Activated CD4-positive, alpha-beta memory T cell treated with anti-CD3 and anti-CD28 coated beads, Interleukin-2, amount 10 ng/mL, durations not matched to agents 7 days and 5 days (primary cell): ENCODE measurements around the gene MAP7D3. TPM values are rescaled to one million over a fixed set of nuclear protein-coding genes. Genes with fewer than 3 reads are reported as not detected.
"Not testable (repeated sequence)": the region's sequence is repeated elsewhere in the genome, so short reads cannot be mapped to it uniquely, and the experiment has no call there.

Experiments
- CTCF ChIA-PET: fragments of 350-600 bp; sonication (Branson Sonifier 250); formaldehyde crosslinking; loops from one replicate; lab custom pipeline; 2021; ENCODE audit warnings: antibody characterized with exemption, inconsistent platforms; lab: Charles Lee
- POLR2A ChIA-PET: fragments of 350-600 bp; sonication (Branson Sonifier 250); formaldehyde crosslinking; loops from one replicate; lab custom pipeline; 2021; ENCODE audit warnings: antibody characterized with exemption; lab: Charles Lee
- DNase-seq: peaks from one replicate; pipeline ENCODE4 v3.0.0-alpha.2; 2020
- H3K27ac Mint-ChIP-seq: one replicate; pipeline ENCODE4 v1.8.0; 2021; ENCODE audit warnings: mild to moderate bottlenecking, mixed read lengths
- H3K27me3 Mint-ChIP-seq: one replicate; pipeline ENCODE4 v1.8.0; 2021; ENCODE audit warnings: mixed read lengths
- H3K36me3 Mint-ChIP-seq: one replicate; pipeline ENCODE4 v1.8.0; 2021; ENCODE audit warnings: low read depth, mixed read lengths
- H3K4me1 Mint-ChIP-seq: one replicate; pipeline ENCODE4 v1.8.0; 2021; ENCODE audit warnings: mixed read lengths
- H3K4me3 Mint-ChIP-seq: one replicate; pipeline ENCODE4 v1.8.0; 2021; ENCODE audit warnings: mild to moderate bottlenecking, mixed read lengths
- H3K9me3 Mint-ChIP-seq: one replicate; pipeline ENCODE4 v1.8.0; 2021; ENCODE audit warnings: mixed read lengths
- total RNA-seq, 2 experiments: library from RNA; stranded (reverse); gene quantifications; one replicate each; pipeline ENCODE4 v1.2.3, GENCODE V29; 2021

The MAP7D3 gene, protein sequence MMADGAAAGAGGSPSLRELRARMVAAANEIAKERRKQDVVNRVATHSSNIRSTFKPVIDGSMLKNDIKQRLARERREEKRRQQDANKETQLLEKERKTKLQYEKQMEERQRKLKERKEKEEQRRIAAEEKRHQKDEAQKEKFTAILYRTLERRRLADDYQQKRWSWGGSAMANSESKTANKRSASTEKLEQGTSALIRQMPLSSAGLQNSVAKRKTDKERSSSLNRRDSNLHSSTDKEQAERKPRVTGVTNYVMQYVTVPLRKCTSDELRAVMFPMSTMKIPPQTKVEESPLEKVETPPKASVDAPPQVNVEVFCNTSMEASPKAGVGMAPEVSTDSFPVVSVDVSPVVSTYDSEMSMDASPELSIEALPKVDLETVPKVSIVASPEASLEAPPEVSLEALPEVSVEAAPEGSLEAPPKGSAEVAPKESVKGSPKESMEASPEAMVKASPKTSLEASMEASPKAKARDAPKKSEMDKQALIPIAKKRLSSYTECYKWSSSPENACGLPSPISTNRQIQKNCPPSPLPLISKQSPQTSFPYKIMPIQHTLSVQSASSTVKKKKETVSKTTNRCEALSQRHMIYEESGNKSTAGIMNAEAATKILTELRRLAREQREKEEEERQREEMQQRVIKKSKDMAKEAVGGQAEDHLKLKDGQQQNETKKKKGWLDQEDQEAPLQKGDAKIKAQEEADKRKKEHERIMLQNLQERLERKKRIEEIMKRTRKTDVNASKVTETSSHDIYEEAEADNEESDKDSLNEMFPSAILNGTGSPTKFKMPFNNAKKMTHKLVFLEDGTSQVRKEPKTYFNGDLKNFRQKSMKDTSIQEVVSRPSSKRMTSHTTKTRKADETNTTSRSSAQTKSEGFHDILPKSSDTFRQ
- 10 to 100 TPM; 14.5 to 14.8 TPM for total RNA-seq

DNA sequence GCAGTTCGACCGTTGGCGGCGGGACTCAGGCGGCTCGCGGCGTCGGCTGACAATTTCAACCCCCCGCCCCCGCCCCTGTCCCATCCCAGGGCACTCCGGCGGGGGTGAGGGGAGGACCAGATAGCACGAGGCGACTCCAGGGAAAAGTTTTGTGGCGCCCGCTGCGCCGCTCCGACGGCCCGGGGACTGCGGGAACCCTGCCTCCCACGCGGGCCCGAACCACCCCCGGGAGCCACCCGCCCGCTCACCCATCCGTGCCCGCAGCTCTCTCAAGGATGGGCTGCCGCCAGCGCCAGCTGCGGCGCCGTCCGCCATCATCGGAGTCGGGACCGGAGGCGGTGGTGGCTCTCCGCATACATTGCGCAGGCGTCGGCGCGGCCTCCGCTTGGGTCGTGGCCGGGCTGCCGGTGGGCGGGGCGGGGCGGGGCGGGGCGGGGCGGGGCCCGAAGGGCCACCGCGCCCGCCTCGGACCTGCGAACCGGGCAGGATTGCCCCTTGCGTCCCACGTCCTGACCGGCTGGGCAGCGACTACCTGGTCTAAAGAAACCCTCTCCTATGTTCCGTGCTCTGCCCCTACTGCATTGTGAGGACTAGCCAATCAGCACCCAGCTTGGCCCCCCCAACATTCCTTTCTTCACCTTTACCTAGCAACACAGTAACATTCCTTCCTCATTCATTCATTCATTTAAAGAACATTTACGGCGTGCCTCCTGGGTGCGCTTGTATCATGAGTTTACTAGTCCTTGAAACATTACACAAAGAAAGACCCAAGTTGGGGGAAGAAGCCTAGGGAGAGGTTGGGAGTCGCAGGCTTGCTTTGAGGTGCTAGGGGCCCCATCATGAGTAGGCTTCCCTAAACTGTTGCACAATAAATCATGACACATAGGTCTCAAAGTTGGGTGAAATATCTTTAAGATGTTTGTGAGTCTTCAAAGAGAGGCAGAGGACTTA, at the start of gene MAP7D3:
MAP7D3 (minus strand) TSS at position 360 of the 951 bp plus-strand sequence; CDS start at position 318, 42 bp downstream.
- CTCF ChIA-PET, result no interaction called here
- H3K9me3 Mint-ChIP-seq, result no peaks in the 10 kb centered on the region
- peaks cover 18% of the 10 kb centered on the region for H3K4me1 Mint-ChIP-seq
- peak within 1 kb of the TSS; percentile 61 for H3K27ac Mint-ChIP-seq
- no peaks in the 10 kb centered on the region for H3K36me3 Mint-ChIP-seq
- peak; percentile 68 for DNase-seq
- no peaks in the 10 kb centered on the region for H3K27me3 Mint-ChIP-seq
- POLR2A ChIA-PET, result no interaction called here
- H3K4me3 Mint-ChIP-seq, result peak within 1 kb of the TSS; percentile 79

DNA sequence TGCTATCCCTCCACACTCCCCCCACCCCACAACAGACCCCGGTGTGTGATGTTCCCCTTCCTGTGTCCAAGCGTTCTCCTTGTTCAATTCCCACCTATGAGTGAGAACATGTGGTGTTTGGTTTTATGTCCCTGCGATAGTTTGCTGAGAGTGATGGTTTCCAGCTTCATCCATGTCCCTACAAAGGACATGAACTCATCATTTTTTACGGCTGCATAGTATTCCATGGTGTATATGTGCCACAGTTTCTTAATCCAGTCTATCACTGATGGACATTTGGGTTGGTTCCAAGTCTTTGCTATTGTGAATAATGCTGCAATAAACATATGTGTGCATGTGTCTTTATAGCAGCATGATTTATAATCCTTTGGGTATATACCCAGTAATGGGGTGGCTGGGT, 49.5 kb upstream of the MAP7D3 start, which contains the start of gene ADGRG4:
ADGRG4 (plus strand) TSS at position 243 of the 400 bp plus-strand sequence. CDS start 7,815 bp downstream, outside the sequence.
- DNase-seq, H3K36me3 Mint-ChIP-seq, H3K27me3 Mint-ChIP-seq, CTCF ChIA-PET, H3K9me3 Mint-ChIP-seq, H3K27ac Mint-ChIP-seq, POLR2A ChIA-PET, H3K4me3 Mint-ChIP-seq, H3K4me1 Mint-ChIP-seq: not testable (repeated sequence)

DNA sequence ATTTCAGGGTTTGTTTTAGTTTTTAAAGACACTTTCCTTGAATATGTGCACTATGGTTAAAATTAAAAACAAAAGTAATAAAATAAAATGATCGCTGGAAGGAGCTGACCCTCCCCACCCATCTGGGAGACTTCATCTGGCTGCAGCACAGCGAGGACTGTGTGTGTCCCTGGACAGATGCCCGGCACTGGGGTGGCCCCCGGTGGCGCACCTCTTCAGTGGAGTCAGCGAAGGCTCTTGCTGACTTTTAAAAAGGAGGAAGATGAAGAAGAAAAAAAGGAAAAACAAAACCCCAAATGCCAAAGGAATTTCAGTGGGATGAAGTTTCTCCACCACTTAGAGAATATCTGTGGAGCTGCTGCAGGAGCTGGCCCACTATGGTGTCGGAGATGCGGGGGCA, 44.2 kb upstream of the MAP7D3 start:
- H3K9me3 Mint-ChIP-seq, result no peaks in the 10 kb centered on the region
- H3K27ac Mint-ChIP-seq, result no peak overlapping the region
- DNase-seq, result no peak
- POLR2A ChIA-PET, result no interaction called here
- no peaks in the 10 kb centered on the region for H3K4me1 Mint-ChIP-seq
- peaks cover 2% of the 10 kb centered on the region for H3K27me3 Mint-ChIP-seq
- CTCF ChIA-PET, result no interaction called here
- H3K36me3 Mint-ChIP-seq, result no peaks in the 10 kb centered on the region
- H3K4me3 Mint-ChIP-seq, result no peak overlapping the region

DNA sequence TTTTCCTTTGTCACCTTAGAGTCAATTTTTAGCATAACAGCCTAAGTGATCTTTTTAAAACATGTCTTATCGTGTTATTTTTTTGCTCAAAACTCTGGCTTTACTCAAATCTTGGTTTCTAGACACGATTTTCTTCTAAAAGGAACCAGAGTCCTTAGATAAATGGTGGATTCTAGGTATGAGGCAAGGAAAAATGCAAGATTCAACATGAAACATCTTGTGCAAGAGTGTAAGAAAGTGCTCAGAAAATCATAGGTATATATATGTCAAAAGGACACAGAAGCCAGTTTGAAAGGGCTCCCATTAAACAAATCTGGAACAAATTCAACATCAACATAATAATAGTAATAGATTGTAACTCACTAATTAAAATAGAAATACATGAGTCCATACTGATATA, 41.5 kb upstream of the MAP7D3 start:
- H3K27me3 Mint-ChIP-seq, result peaks cover 2% of the 10 kb centered on the region
- H3K36me3 Mint-ChIP-seq, result no peaks in the 10 kb centered on the region
- no peak for DNase-seq
- no peak overlapping the region for H3K4me3 Mint-ChIP-seq
- no peaks in the 10 kb centered on the region for H3K4me1 Mint-ChIP-seq
- ChIA-PET POLR2A (no interaction called here), CTCF (no interaction called here)
- no peaks in the 10 kb centered on the region for H3K9me3 Mint-ChIP-seq
- H3K27ac Mint-ChIP-seq, result no peak overlapping the region

DNA sequence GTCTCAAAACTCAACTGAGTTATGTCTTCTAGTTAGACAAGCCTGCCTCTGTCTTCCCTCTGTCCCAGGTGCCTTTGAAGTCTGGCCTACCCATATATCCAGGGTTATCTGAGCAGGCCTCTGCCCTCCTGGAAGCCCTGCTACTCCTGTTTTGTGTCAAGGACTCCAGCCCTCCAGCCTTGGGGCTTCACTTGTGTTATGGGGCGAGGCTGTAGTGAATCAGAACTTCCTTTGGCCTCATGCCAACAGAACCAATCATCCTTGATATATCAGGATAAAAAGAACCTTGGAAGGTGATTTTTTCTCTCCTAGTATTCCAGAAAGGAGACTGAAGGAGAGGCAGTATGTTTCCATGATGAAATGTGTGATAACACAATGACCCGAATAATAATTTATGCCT, 40.6 kb upstream of the MAP7D3 start:
- Mint-ChIP-seq H3K9me3 (no peaks in the 10 kb centered on the region), H3K27ac (no peak overlapping the region), H3K4me1 (no peaks in the 10 kb centered on the region), H3K27me3 (peaks cover 2% of the 10 kb centered on the region), H3K4me3 (no peak overlapping the region), H3K36me3 (no peaks in the 10 kb centered on the region)
- POLR2A ChIA-PET, result no interaction called here
- no peak for DNase-seq
- CTCF ChIA-PET, result no interaction called here

DNA sequence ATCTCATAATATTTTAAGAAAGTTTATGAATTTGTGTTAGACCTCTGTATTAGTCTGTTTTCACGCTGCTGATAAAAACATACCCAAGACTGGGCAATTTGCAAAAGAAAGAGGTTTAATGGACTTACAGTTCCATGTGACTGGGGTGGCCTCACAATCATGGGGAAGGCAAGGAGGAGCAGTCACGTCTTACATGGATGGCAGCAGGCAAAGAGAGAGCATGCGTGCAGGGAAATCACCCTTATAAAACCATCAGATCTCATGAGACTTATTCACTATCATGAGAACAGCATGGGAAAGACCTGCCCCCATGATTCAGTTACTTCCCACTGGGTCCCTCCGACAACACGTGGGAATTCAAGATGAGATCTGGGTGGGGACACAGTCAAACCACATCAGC, 35.2 kb upstream of the MAP7D3 start:
- CTCF ChIA-PET, result interaction anchor here (0.7 kb wide), 1 partner anchor 79 kb away, joined by 3 read pairs; no protein-coding TSS in a partner anchor
- not testable (repeated sequence) for DNase-seq

DNA sequence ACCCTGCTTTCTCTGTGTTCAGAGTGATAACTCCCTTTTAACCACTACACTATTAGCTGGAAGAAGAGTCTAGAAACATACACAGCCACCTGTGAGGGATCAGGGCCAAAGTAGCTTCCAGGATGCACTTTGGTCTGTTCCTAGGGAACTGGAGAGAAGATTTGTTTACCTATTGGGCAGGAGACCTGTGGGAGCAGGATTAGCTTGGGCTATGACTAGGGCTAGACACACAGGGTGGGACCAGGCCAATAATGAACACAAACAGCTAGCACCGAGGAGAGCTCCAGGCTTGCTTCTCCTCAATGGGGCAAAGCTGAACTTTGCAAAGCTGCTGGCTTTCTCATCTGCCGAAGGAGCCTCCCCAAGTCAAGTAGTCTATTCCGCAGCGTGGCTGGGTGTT, 24.4 kb upstream of the MAP7D3 start:
- no peak overlapping the region for H3K27ac Mint-ChIP-seq
- no peaks in the 10 kb centered on the region for H3K27me3 Mint-ChIP-seq
- peaks cover 5% of the 10 kb centered on the region for H3K4me1 Mint-ChIP-seq
- no peaks in the 10 kb centered on the region for H3K9me3 Mint-ChIP-seq
- ChIA-PET CTCF (no interaction called here), POLR2A (no interaction called here)
- DNase-seq, result no peak
- no peaks in the 10 kb centered on the region for H3K36me3 Mint-ChIP-seq
- H3K4me3 Mint-ChIP-seq, result no peak overlapping the region

More for the DNA sequence above, 35.2 kb upstream of the MAP7D3 start:
- H3K36me3 Mint-ChIP-seq, H3K4me1 Mint-ChIP-seq, H3K4me3 Mint-ChIP-seq, H3K27me3 Mint-ChIP-seq, POLR2A ChIA-PET, H3K27ac Mint-ChIP-seq, H3K9me3 Mint-ChIP-seq: not testable (repeated sequence)

DNA sequence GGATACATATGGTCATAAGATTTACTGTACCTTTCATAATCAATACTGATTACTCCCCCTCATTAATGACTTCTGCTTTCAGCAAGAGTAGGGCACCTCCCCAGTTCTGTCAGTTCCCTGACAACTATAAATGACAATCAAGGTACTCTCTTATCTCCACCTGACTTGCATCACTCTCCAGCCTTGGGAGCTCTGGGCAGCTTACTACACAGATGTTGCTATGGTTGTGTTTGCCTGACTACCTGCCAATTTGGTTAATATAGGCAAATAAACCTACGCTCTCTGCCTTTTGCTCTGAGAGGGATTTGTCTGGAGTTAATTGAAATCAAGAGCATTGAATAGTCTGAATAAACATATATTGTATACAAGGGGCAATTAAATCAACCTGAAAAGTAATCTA, 22.8 kb upstream of the MAP7D3 start:
- DNase-seq, result no peak
- Mint-ChIP-seq H3K27me3 (no peaks in the 10 kb centered on the region), H3K9me3 (no peaks in the 10 kb centered on the region), H3K27ac (no peak overlapping the region), H3K4me1 (peaks cover 5% of the 10 kb centered on the region), H3K36me3 (no peaks in the 10 kb centered on the region), H3K4me3 (no peak overlapping the region)
- CTCF ChIA-PET, result no interaction called here
- POLR2A ChIA-PET, result no interaction called here

DNA sequence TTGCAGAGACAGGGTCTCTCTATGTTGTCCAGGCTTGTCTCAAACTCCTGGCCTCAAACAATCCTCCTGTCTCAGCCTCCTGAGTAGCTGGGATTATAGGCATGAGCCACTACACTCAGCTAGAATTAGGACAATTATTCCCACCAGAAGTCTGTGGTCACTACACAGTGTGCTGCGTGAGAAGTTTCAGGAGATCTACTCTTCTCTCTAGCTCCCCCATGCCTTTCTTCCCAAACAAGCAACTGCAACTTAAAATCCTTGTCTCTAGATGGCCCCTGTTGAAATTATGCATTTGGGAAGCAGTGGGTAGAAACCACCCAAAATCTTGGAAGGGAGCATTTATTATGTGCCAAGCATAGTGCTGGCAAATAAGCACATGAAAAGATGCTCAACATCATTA, 21.1 kb upstream of the MAP7D3 start:
- Mint-ChIP-seq H3K4me3 (no peak overlapping the region), H3K27ac (no peak overlapping the region), H3K4me1 (peaks cover 7% of the 10 kb centered on the region), H3K27me3 (no peaks in the 10 kb centered on the region), H3K9me3 (no peaks in the 10 kb centered on the region), H3K36me3 (no peaks in the 10 kb centered on the region)
- DNase-seq, result no peak
- ChIA-PET POLR2A (no interaction called here), CTCF (interaction anchor here (1.2 to 1.5 kb wide), 2 partner anchors 238 to 244 kb away, joined by 3 to 4 read pairs; no protein-coding TSS in a partner anchor)

DNA sequence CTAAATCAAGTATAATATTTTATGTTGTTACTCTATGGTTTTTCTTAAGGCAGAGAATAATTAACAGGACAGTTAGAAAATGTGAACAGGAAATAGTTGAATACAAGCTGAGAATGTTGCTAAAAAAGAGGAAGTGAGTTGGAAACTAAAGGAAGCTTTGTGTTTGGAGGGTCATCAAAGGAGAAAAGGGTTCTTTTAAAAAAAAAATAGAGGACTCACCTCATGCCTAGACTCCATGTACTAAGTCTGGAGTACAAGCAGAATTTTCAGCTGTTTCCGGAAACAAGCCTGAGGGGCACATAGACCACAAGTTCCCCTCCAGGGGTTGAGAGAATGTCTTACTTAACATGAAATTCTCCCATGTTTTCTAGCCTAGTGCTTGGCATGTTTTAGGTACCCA, 20.1 kb upstream of the MAP7D3 start:
- no peak overlapping the region for H3K27ac Mint-ChIP-seq
- no peak overlapping the region for H3K4me3 Mint-ChIP-seq

DNA sequence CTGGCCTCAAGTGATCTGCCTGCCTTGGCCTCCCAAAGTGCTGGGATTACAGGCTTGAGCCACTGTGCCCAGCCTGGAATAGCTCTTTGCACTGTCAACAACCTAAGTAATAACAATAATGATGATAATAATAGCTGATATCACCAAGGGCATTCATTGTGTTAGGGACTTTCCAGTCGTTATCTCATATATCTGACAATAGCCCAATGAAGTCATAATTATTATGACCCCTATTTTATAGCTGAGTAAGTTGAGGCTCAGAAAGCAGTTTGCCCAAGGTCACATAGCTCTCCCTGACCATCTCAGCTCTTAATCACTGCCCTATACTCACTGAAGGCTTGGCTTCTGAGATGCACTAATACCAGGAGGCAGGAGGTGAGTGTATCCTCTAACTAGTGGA, 18.7 kb upstream of the MAP7D3 start:
- no peaks in the 10 kb centered on the region for H3K27me3 Mint-ChIP-seq
- POLR2A ChIA-PET, result no interaction called here
- H3K36me3 Mint-ChIP-seq, result no peaks in the 10 kb centered on the region
- H3K27ac Mint-ChIP-seq, result no peak overlapping the region
- no peak overlapping the region for H3K4me3 Mint-ChIP-seq
- DNase-seq, result no peak
- CTCF ChIA-PET, result interaction anchor here (1.1 to 3.2 kb wide), 4 partner anchors 9 to 242 kb away, joined by 3 to 26 read pairs (median 12); no protein-coding TSS in a partner anchor
- H3K4me1 Mint-ChIP-seq, result peaks cover 7% of the 10 kb centered on the region
- H3K9me3 Mint-ChIP-seq, result no peaks in the 10 kb centered on the region

More for the DNA sequence above, 20.1 kb upstream of the MAP7D3 start:
- H3K27me3 Mint-ChIP-seq, result no peaks in the 10 kb centered on the region
- ChIA-PET CTCF (interaction anchor here (1.2 to 1.5 kb wide), 2 partner anchors 237 to 243 kb away, joined by 3 to 4 read pairs; no protein-coding TSS in a partner anchor), POLR2A (no interaction called here)
- no peak for DNase-seq
- H3K9me3 Mint-ChIP-seq, result no peaks in the 10 kb centered on the region
- H3K4me1 Mint-ChIP-seq, result peaks cover 7% of the 10 kb centered on the region
- no peaks in the 10 kb centered on the region for H3K36me3 Mint-ChIP-seq
